AG04450 (cell line): Measurements from ENCODE around the gene GMNC. TPM values are rescaled to one million over a fixed set of nuclear protein-coding genes. Genes with fewer than 3 reads are reported as not detected.
"Not testable (repeated sequence)": the region's sequence is repeated elsewhere in the genome, so short reads cannot be mapped to it uniquely, and the experiment has no call there.

Experiments used
- CTCF ChIA-PET: fragments of 300-600, 350-600 bp; formaldehyde crosslinking; extraction: SDS; loops from one replicate; lab custom pipeline; 2022; ENCODE audit warnings: antibody characterized with exemption, inconsistent platforms; lab: Charles Lee
- POLR2A ChIA-PET: fragments of 350-600 bp; formaldehyde crosslinking; extraction: SDS; loops from one replicate; lab custom pipeline; 2021; ENCODE audit warnings: antibody characterized with exemption, inconsistent platforms; lab: Yijun Ruan, JAX
- DNase-seq: peaks from one replicate; pipeline ENCODE4 v3.0.0-alpha.2; 2011; ENCODE audit warnings: low read depth, low spot score
- H3K27ac ChIP-seq: one replicate; pipeline ENCODE4 v1.5.1; 2012; ENCODE audit warnings: low read depth, low read length, control low read depth
- H3K27me3 ChIP-seq: one replicate; pipeline ENCODE4 v1.6.0; 2012; ENCODE audit warnings: low read length; ENCODE audit not compliant: control insufficient read depth, insufficient read depth
- H3K4me3 ChIP-seq: 2 replicates; pipeline ENCODE4 v1.5.1; 2011; ENCODE audit warnings: mild to moderate bottlenecking, low read depth, low read length, control low read depth
- H3K9me3 ChIP-seq: 2 replicates; pipeline ENCODE4 v1.5.1; 2012; ENCODE audit warnings: low read length; ENCODE audit not compliant: control insufficient read depth, insufficient read depth
- CTCF ChIP-seq: IDR thresholded peaks from 2 replicates; pipeline ENCODE4 v1.5.1; 2011; ENCODE audit warnings: low read depth, low read length, control low read depth, inconsistent platforms
- polyA plus RNA-seq: library from polyadenylated mRNA; depleted of rRNA; stranded (reverse); fragments of >200 nt; gene quantifications from 2 replicates; pipeline ENCODE4 v1.2.3, GENCODE V29; 2011

GMNC gene
- polyA plus RNA-seq, 1 experiment, result 0.02 TPM

GRCh38 chr3:190892395-190892902, 30.0 kb upstream of the GMNC start:
- TF ChIP-seq CTCF, result no peak
- DNase-seq, result no peak
- ChIA-PET POLR2A (no interaction called here), CTCF (interaction anchor here (1.4 to 1.9 kb wide), 2 partner anchors 9 to 158 kb away, joined by 4 to 13 read pairs; no protein-coding TSS in a partner anchor)
- Histone ChIP-seq H3K9me3 (no peaks in the 10 kb centered on the region), H3K27ac (no peak overlapping the region), H3K27me3 (no peaks in the 10 kb centered on the region), H3K4me3 (no peak overlapping the region)

GRCh38 chr3:190886945-190887344, 24.5 kb upstream of the GMNC start:
- no peak for DNase-seq
- POLR2A ChIA-PET, result no interaction called here
- Histone ChIP-seq H3K9me3 (no peaks in the 10 kb centered on the region), H3K4me3 (no peak overlapping the region), H3K27me3 (no peaks in the 10 kb centered on the region), H3K27ac (no peak overlapping the region)
- CTCF ChIA-PET, result interaction anchor here (0.6 kb wide), 1 partner anchor 22 kb away, joined by 3 read pairs; no protein-coding TSS in a partner anchor
- no peak for TF ChIP-seq CTCF

DNA sequence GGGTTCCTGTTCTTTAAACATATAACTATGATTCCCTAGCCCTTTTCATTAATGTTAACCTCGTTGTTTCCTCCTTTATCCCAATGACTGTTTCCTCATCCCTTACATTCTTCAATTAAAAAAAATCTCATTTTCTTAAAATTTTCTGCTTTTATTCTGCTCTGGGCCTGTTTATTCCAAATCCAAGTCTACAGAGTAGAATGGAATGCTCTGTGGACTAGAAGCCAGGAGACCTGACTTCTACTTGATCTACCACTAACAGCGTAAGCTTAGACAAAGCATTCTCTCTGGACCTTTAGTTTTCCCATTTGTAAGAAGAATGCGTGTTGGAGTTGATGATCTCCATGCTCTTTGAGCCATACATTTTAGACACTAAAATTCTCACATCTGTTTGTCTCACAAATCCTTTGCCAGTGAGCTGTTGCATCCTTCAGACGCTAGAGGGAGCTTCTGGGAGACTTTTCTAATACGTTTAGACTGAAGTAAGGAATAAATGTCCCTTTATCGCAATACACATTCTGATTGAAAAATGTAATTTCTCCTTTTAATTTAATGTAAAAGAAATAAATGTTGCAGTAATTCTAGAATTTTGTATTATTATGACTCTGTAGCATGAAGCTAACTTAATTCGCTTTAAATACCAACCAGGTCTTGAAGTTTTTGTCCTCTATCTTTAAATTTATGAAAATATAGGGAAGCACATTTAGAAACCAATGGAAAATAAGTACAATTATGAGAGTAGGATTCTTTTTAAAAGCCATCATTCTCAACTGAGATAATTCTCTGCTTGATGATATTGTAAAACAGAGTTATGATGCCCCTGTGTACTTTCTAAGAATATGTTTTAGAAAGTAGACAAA, 21.7 kb upstream of the GMNC start:
- TF ChIP-seq CTCF, result peak; percentile 97

DNA sequence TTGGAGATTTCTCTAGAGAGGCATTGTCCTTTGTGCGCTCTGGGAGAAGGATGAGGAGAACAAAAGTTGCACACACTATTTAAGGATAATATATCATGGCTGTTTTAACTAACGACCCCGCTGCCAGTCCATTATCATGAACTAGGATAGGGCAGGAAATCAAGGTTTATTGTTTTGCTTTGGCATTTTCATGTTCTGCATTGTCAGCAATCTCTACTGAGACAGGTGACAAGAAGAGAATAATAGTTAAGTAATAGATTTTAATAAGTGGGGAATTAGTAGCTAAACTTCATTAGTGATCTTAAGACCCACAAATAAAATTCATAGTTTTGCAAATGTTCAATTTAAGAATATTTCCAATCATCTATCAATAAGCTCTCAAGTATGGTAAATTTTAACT, 20.6 kb upstream of the GMNC start:
- H3K9me3 ChIP-seq, result no peaks in the 10 kb centered on the region
- no peak overlapping the region for H3K27ac ChIP-seq
- POLR2A ChIA-PET, result no interaction called here
- no peak for DNase-seq
- H3K27me3 ChIP-seq, result no peaks in the 10 kb centered on the region
- no peak for TF ChIP-seq CTCF
- H3K4me3 ChIP-seq, result no peak overlapping the region
- CTCF ChIA-PET, result interaction anchor here (0.6 to 7.0 kb wide), 21 partner anchors 10 to 1561 kb away, joined by 3 to 211 read pairs (median 10); partner anchors contain the start of gene GMNC

More for the DNA sequence above, 21.7 kb upstream of the GMNC start:
- Histone ChIP-seq H3K4me3 (no peak overlapping the region), H3K27me3 (no peaks in the 10 kb centered on the region), H3K9me3 (no peaks in the 10 kb centered on the region), H3K27ac (no peak overlapping the region)
- ChIA-PET CTCF (interaction anchor here (0.5 to 7.0 kb wide), 43 partner anchors 9 to 1560 kb away, joined by 3 to 211 read pairs (median 4); partner anchors contain the start of gene GMNC), POLR2A (no interaction called here)
- DNase-seq, result peak; percentile 38

- ChIA-PET CTCF (no interaction called here), POLR2A (no interaction called here)
- peak; percentile 35 for TF ChIP-seq CTCF
- DNase-seq, result no peak
- Histone ChIP-seq H3K27ac (no peak overlapping the region), H3K4me3 (no peak overlapping the region), H3K27me3 (no peaks in the 10 kb centered on the region), H3K9me3 (peaks cover 4% of the 10 kb centered on the region; the same call in 1 of the 2 replicates)
Observed at GRCh38 chr3:190877925-190878324, 15.4 kb upstream of the GMNC start.

- not testable (repeated sequence) for H3K27me3 ChIP-seq
Observed at GRCh38 chr3:190876433-190876832, 13.9 kb upstream of the GMNC start.

GRCh38 chr3:190875061-190875460, 12.6 kb upstream of the GMNC start:
- H3K27me3 ChIP-seq, H3K4me3 ChIP-seq, DNase-seq, H3K27ac ChIP-seq, H3K9me3 ChIP-seq, POLR2A ChIA-PET, CTCF ChIA-PET: not testable (repeated sequence)

More at GRCh38 chr3:190876433-190876832, 13.9 kb upstream of the GMNC start:
- H3K27ac ChIP-seq, DNase-seq, CTCF ChIA-PET, H3K4me3 ChIP-seq, H3K9me3 ChIP-seq, POLR2A ChIA-PET: not testable (repeated sequence)
